Esophagus squamous epithelium (tissue), 4 donors: Measurements from ENCODE around the gene SMAD5.

Source experiments
- POLR2A ChIP-seq, 4 donors: fragments of 450-650 bp; IDR thresholded peaks; one replicate each; pipeline ENCODE4 v1.6.1; 2017; ENCODE audit warnings: antibody characterized with exemption in 4 of 4, mild to moderate bottlenecking in 4 of 4, moderate library complexity in 3 of 4
- TF ChIP-seq, protein P1 (sequence below), 6 experiments: fragments of 450-650 bp in 4 of 6; fragments of 200-600 bp in 2 of 6; sonication (generic) in 2 of 6; IDR thresholded peaks; one replicate each; pipeline ENCODE4 v1.5.1; 2016 to 2019; ENCODE audit warnings: antibody characterized with exemption in 6 of 6, mild to moderate bottlenecking in 4 of 6, moderate library complexity in 4 of 6

DNA sequence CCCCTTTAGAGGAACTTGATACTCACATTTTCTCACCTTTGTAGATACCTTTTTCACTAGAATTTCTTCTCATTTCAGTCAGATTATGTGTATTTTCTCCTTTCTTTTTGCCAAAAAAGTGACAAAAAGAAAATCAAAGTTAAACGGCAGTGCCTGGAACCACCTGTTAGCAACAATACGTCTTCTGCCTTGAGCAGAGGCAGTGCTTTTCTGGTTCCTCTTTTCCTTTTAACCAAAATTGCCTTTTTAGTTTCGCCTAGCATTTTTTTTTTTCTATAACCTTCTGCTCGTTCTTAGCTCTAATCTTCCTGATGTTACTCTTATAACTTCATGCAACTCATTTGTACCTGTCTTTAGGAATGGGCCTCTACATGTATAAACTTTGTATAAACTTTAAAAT lies 34.3 kb downstream of the SMAD5 start:
- TF ChIP-seq, protein P1, sequence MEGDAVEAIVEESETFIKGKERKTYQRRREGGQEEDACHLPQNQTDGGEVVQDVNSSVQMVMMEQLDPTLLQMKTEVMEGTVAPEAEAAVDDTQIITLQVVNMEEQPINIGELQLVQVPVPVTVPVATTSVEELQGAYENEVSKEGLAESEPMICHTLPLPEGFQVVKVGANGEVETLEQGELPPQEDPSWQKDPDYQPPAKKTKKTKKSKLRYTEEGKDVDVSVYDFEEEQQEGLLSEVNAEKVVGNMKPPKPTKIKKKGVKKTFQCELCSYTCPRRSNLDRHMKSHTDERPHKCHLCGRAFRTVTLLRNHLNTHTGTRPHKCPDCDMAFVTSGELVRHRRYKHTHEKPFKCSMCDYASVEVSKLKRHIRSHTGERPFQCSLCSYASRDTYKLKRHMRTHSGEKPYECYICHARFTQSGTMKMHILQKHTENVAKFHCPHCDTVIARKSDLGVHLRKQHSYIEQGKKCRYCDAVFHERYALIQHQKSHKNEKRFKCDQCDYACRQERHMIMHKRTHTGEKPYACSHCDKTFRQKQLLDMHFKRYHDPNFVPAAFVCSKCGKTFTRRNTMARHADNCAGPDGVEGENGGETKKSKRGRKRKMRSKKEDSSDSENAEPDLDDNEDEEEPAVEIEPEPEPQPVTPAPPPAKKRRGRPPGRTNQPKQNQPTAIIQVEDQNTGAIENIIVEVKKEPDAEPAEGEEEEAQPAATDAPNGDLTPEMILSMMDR (IDR thresholded peaks at IDR 0.05), result no peak
- no peak for TF ChIP-seq POLR2A (IDR thresholded peaks at IDR 0.05)
